Measurements from ENCODE around the gene NFATC2. TPM values are rescaled to one million over a fixed set of nuclear protein-coding genes. Genes with fewer than 3 reads are reported as not detected.
A peak's percentile ranks its signal among the peaks of the same experiment; 100 is the strongest.

Gene NFATC2
- total and polyA plus RNA-seq, 2 of the 4 experiments (the other 2 are of a cell fraction): 0.18 to 0.38 TPM

GRCh38 chr20:51411870-51412269 lies 130.6 kb downstream of the NFATC2 start:
- H2BK5ac ChIP-seq (ENCODE audit: low read depth, low read length, poor library complexity, severe bottlenecking): no peak overlapping the region
- H4K91ac ChIP-seq (ENCODE audit: insufficient read depth, low read depth, low read length): no peak overlapping the region
- no peaks in the 10 kb centered on the region; the same call in 1 of the 2 replicates for H4K20me1 ChIP-seq (ENCODE audit: insufficient read depth, low read length)
- H2AK9ac ChIP-seq (replicated peaks; ENCODE audit: low read depth, low read length, poor library complexity): no peak overlapping the region
- H2BK120ac ChIP-seq (ENCODE audit: low read depth, low read length): no peak overlapping the region
- intact Hi-C loops (cut with micrococcal nuclease): no loop called here
- H2BK15ac ChIP-seq (ENCODE audit: low read depth, low read length): no peak overlapping the region
- no peaks in the 10 kb centered on the region for H3K27me3 ChIP-seq (ENCODE audit: control insufficient read depth, insufficient read depth, low read length)
- no peaks in the 10 kb centered on the region for H3K36me3 ChIP-seq (ENCODE audit: control insufficient read depth, insufficient read depth, low read length)
- H4K5ac ChIP-seq (ENCODE audit: low read depth, low read length): no peak overlapping the region
- CTCF ChIA-PET: no interaction called here
- in situ Hi-C loops (cut with MboI; ENCODE audit: low sequenced_read_pairs): no loop called here
- H4K8ac ChIP-seq (ENCODE audit: low read depth in 2 of 2, low read length in 2 of 2): peak overlapping the region in 1 of 2 experiments; percentile 4; a peak in 1 of 4 replicates
- DNase-seq (no peak), ATAC-seq (ENCODE audit: low read depth) (peak; percentile 12; the same call in 1 of the 2 replicates)
- no TSS peak for BruUV-seq (replicated peaks)
- peak overlapping the region; percentile 88 for H2AFZ ChIP-seq (replicated peaks; ENCODE audit: low read length, poor library complexity)
- no peak overlapping the region for H3K14ac ChIP-seq (replicated peaks; ENCODE audit: low read depth, low read length)
- POLR2A ChIA-PET (ENCODE audit: unreplicated experiment): no interaction called here
- no peak overlapping the region for H3K56ac ChIP-seq (ENCODE audit: extremely low read depth, insufficient read depth, low read length)
- no peak overlapping the region for H3K4me3 ChIP-seq (ENCODE audit: insufficient read depth, low read depth, low read length)
- H3K18ac ChIP-seq (ENCODE audit: low read depth, low read length): no peak overlapping the region
- H3K23ac ChIP-seq (ENCODE audit: low read depth, low read length): no peak overlapping the region
- H3K9me1 ChIP-seq (ENCODE audit: insufficient read depth, low read length): peaks cover 3% of the 10 kb centered on the region; the same call in 1 of the 2 replicates
- H3K27ac ChIP-seq (ENCODE audit: insufficient read depth, low read length): no peak overlapping the region
- H3K4ac ChIP-seq (ENCODE audit: low read depth, low read length): no peak overlapping the region
- WGBS, 2 experiments (ENCODE audit: extremely low coverage in 2 of 2, insufficient read length in 1 of 2): no CpG with 5 or more reads among the region's 1 CpG
- no peak overlapping the region for H3K9ac ChIP-seq (ENCODE audit: low read depth, low read length)
- H2AK5ac ChIP-seq (ENCODE audit: low read depth, low read length): no peak overlapping the region
- no peaks in the 10 kb centered on the region for H3K9me3 ChIP-seq (ENCODE audit: control insufficient read depth, insufficient read depth, low read length)
- H3K79me1 ChIP-seq (ENCODE audit: low read depth in 1 of 2, low read length in 2 of 2): no peaks in the 10 kb centered on the region
- no peak overlapping the region for H2BK20ac ChIP-seq (ENCODE audit: low read depth, low read length)
- TF ChIP-seq MAFK (IDR thresholded peaks at IDR 0.05; ENCODE audit: low read depth, low read length) (no peak), RAD21 (IDR thresholded peaks at IDR 0.05; ENCODE audit: low read length) (no peak)
- H3K4me1 ChIP-seq (ENCODE audit: control insufficient read depth, insufficient read depth, low read length): peaks cover 8% of the 10 kb centered on the region
- dilution Hi-C loops (cut with HindIII; ENCODE audit: low sequenced_read_pairs, unreplicated experiment): loop anchor here (25.0 kb wide), 1 partner anchor 175 kb away; no protein-coding TSS in a partner anchor
- H3K4me2 ChIP-seq (ENCODE audit: low read depth, low read length): no peak overlapping the region

Measured in IMR-90 (cell line).